ENCODE measurements around the gene PARVA. TPM values are rescaled to one million over a fixed set of nuclear protein-coding genes. Genes with fewer than 3 reads are reported as not detected.

Gene PARVA
- total and polyA plus RNA-seq, 2 of the 4 experiments (the other 2 are of a cell fraction), result 65.2 to 80.2 TPM

DNA sequence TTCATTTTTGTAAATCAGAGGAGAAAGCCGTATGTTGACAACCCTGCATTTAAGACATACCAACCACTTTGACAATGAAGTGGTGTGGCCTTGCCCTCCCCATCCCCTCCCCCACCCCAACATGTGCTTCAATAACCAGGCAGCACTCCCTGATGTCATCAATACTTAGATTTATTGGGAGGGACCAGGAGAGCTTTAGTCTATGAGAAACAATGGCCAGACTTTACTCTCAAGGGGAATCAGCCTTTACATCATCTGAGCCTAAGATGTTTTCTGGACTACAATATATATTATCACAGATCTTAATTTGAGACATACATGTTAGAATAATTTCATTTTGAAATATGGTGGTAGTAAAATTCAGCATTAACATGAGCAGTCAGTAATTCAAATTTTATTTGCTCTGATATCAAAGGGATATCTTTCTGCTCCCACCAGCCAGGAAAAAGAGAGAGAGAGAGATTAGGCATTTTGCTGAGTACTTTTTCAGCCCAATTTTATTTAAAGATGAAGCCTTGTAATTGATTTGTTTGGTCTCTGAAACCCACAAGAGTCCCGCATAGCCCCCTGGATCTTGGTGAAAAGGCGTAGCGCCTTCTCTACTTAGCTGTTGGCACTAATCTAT, 38.1 kb downstream of the PARVA start:
- H2BK20ac ChIP-seq (ENCODE audit: low read depth, low read length), result no peak overlapping the region
- no peak overlapping the region for H2BK120ac ChIP-seq (ENCODE audit: low read depth, low read length)
- 0 out of 2 replicates have a peak overlapping the region, but pooled peaks have one; percentile 71 for H3K4ac ChIP-seq (ENCODE audit: low read depth, low read length)
- peak overlapping the region; percentile 71; the same call in 1 of the 2 replicates for H3K27ac ChIP-seq (ENCODE audit: insufficient read depth, low read length)
- H2AK5ac ChIP-seq (ENCODE audit: low read depth, low read length), result no peak overlapping the region
- peak overlapping the region; percentile 78; the same call in 1 of the 2 replicates for H3K23ac ChIP-seq (ENCODE audit: low read depth, low read length)
- H3K14ac ChIP-seq (replicated peaks; ENCODE audit: low read depth, low read length), result 0 out of 2 replicates have a peak overlapping the region, but pooled peaks have one; percentile 74
- H3K9me3 ChIP-seq (ENCODE audit: control insufficient read depth, insufficient read depth, low read length), result no peaks in the 10 kb centered on the region
- intact Hi-C loops (cut with micrococcal nuclease) (no loop called here), dilution Hi-C loops (cut with HindIII; ENCODE audit: low sequenced_read_pairs, unreplicated experiment) (no loop called here), in situ Hi-C loops (cut with MboI; ENCODE audit: low sequenced_read_pairs) (loop anchor here (10.0 kb wide), 1 partner anchor 489 kb away; no protein-coding TSS in a partner anchor)
- no peak overlapping the region for H2BK15ac ChIP-seq (ENCODE audit: low read depth, low read length)
- H3K79me1 ChIP-seq (ENCODE audit: low read depth in 1 of 2, low read length in 2 of 2), result peaks cover 34 to 92% of the 10 kb centered on the region in 2 experiments
- no peaks in the 10 kb centered on the region for H3K27me3 ChIP-seq (ENCODE audit: control insufficient read depth, insufficient read depth, low read length)
- BruUV-seq (replicated peaks), result no TSS peak
- no peak overlapping the region for H4K5ac ChIP-seq (ENCODE audit: low read depth, low read length)
- H4K8ac ChIP-seq (ENCODE audit: low read depth in 2 of 2, low read length in 2 of 2), result peak overlapping the region in 1 of 2 experiments; percentile 56; a peak in 2 of 4 replicates
- no peak overlapping the region for H2AFZ ChIP-seq (replicated peaks; ENCODE audit: low read length, poor library complexity)
- no peak for DNase-seq
- H4K91ac ChIP-seq (ENCODE audit: insufficient read depth, low read depth, low read length), result no peak overlapping the region
- H4K20me1 ChIP-seq (ENCODE audit: insufficient read depth, low read length), result peaks cover 20% of the 10 kb centered on the region
- H3K36me3 ChIP-seq (ENCODE audit: control insufficient read depth, insufficient read depth, low read length), result no peaks in the 10 kb centered on the region
- POLR2A ChIA-PET (ENCODE audit: unreplicated experiment), result interaction anchor here (0.6 kb wide), 1 partner anchor 399 kb away, joined by 3 read pairs; no protein-coding TSS in a partner anchor
- no peak overlapping the region for H3K4me2 ChIP-seq (ENCODE audit: low read depth, low read length)
- CTCF ChIA-PET, result no interaction called here
- H3K56ac ChIP-seq (ENCODE audit: extremely low read depth, insufficient read depth, low read length), result no peak overlapping the region
- no peak overlapping the region for H2BK5ac ChIP-seq (ENCODE audit: low read depth, low read length, poor library complexity, severe bottlenecking)
- peaks cover 44% of the 10 kb centered on the region for H3K4me1 ChIP-seq (ENCODE audit: control insufficient read depth, insufficient read depth, low read length)
- peaks cover 27% of the 10 kb centered on the region for H3K9me1 ChIP-seq (ENCODE audit: insufficient read depth, low read length)
- no peak overlapping the region for H3K9ac ChIP-seq (ENCODE audit: low read depth, low read length)
- peak overlapping the region; percentile 17; the same call in 1 of the 2 replicates for H3K18ac ChIP-seq (ENCODE audit: low read depth, low read length)
- TF ChIP-seq SMC3 (IDR thresholded peaks at IDR 0.05; ENCODE audit: low read depth, low read length), result no peak
- TF ChIP-seq, protein P1, sequence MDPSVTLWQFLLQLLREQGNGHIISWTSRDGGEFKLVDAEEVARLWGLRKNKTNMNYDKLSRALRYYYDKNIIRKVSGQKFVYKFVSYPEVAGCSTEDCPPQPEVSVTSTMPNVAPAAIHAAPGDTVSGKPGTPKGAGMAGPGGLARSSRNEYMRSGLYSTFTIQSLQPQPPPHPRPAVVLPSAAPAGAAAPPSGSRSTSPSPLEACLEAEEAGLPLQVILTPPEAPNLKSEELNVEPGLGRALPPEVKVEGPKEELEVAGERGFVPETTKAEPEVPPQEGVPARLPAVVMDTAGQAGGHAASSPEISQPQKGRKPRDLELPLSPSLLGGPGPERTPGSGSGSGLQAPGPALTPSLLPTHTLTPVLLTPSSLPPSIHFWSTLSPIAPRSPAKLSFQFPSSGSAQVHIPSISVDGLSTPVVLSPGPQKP (IDR thresholded peaks at IDR 0.05; ENCODE audit: borderline replicate concordance, low read depth, low read length), result no peak
- no peak for TF ChIP-seq POLR2A (IDR thresholded peaks at IDR 0.05; ENCODE audit: low read depth, low read length)
- no peak for TF ChIP-seq MAZ (IDR thresholded peaks at IDR 0.05; ENCODE audit: borderline replicate concordance, low read depth, low read length)
- WGBS, 2 experiments (ENCODE audit: extremely low coverage in 2 of 2, insufficient read length in 1 of 2), result no CpG with 5 or more reads among the region's 4 CpGs
- no peak overlapping the region for H3K4me3 ChIP-seq (ENCODE audit: insufficient read depth, low read depth, low read length)
- H2AK9ac ChIP-seq (replicated peaks; ENCODE audit: low read depth, low read length, poor library complexity), result no peak overlapping the region
- ATAC-seq (ENCODE audit: low read depth), result no peak
